WTC11 (cell line): ENCODE data around the gene ADCY2. TPM values are rescaled to one million over a fixed set of nuclear protein-coding genes. Genes with fewer than 3 reads are reported as not detected.

Experiments used
- ATAC-seq: fragments of 200-7000 bp; cut with Tn5 transposase; 2 replicates; pipeline ENCODE4 v1.10.0; 2021; ENCODE audit warnings: mild to moderate bottlenecking, moderate library complexity
- CTCF ChIA-PET: fragments of 300-600 bp; sonication (Branson Sonifier 250); formaldehyde crosslinking; loops from one replicate; lab custom pipeline; 2021; ENCODE audit warnings: antibody characterized with exemption; lab: Charles Lee
- POLR2A ChIA-PET: fragments of 350-600 bp; sonication (Branson Sonifier 250); formaldehyde crosslinking; loops from one replicate; lab custom pipeline; 2021; ENCODE audit warnings: antibody characterized with exemption; lab: Charles Lee
- DNase-seq: peaks from one replicate; pipeline ENCODE4 v3.0.0; 2021; ENCODE audit warnings: low spot score
- H3K27ac Mint-ChIP-seq: 2 replicates; pipeline ENCODE4 v1.8.0; 2021; ENCODE audit warnings: mixed read lengths
- H3K27me3 Mint-ChIP-seq: 2 replicates; pipeline ENCODE4 v1.8.0; 2021; ENCODE audit warnings: low read depth, mild to moderate bottlenecking, moderate library complexity, mixed read lengths
- H3K36me3 Mint-ChIP-seq: 2 replicates; pipeline ENCODE4 v1.8.0; 2021; ENCODE audit warnings: mixed read lengths
- H3K4me1 Mint-ChIP-seq: 2 replicates; pipeline ENCODE4 v1.8.0; 2022; ENCODE audit warnings: mixed read lengths
- H3K4me3 Mint-ChIP-seq: 2 replicates; pipeline ENCODE4 v1.8.0; 2021; ENCODE audit warnings: mild to moderate bottlenecking, moderate library complexity, mixed read lengths
- H3K9me3 Mint-ChIP-seq: 2 replicates; pipeline ENCODE4 v1.8.0; 2021; ENCODE audit warnings: mixed read lengths
- ATF1 ChIP-seq: sonication (generic); formaldehyde crosslinking; IDR thresholded peaks from 2 replicates; pipeline ENCODE4 v1.8.1; 2023; ENCODE audit warnings: mild to moderate bottlenecking, moderate library complexity, missing genetic modification reagents
- CREB1 ChIP-seq: sonication (generic); formaldehyde crosslinking; IDR thresholded peaks from 2 replicates; pipeline ENCODE4 v1.8.0; 2023; ENCODE audit warnings: mild to moderate bottlenecking, missing genetic modification reagents
- ETV6 ChIP-seq: sonication (generic); formaldehyde crosslinking; IDR thresholded peaks from 2 replicates; pipeline ENCODE4 v1.8.1; 2022; ENCODE audit warnings: mild to moderate bottlenecking, missing genetic modification reagents
- PRRX2 ChIP-seq: fragments of 250-450 bp; sonication (Bioruptor Pico); IDR thresholded peaks from 2 replicates; pipeline ENCODE4 v1.8.0; 2021; ENCODE audit warnings: mild to moderate bottlenecking
- RELA ChIP-seq: sonication (generic); formaldehyde crosslinking; IDR thresholded peaks from 2 replicates; pipeline ENCODE4 v1.8.1; 2022; ENCODE audit warnings: missing genetic modification reagents, mild to moderate bottlenecking, borderline replicate concordance
- SOX15 ChIP-seq: fragments of 250-450 bp; sonication (Bioruptor Pico); IDR thresholded peaks from 2 replicates; pipeline ENCODE4 v1.9.0; 2021; ENCODE audit warnings: mild to moderate bottlenecking
- TEAD4 ChIP-seq: sonication (generic); formaldehyde crosslinking; IDR thresholded peaks from 2 replicates; pipeline ENCODE4 v1.8.0; 2022; ENCODE audit warnings: mild to moderate bottlenecking, missing genetic modification reagents
- TP53 ChIP-seq: sonication (generic); formaldehyde crosslinking; IDR thresholded peaks from 2 replicates; pipeline ENCODE4 v1.8.1; 2023; ENCODE audit warnings: mild to moderate bottlenecking, missing genetic modification reagents
- total RNA-seq: library from RNA; stranded (reverse); gene quantifications from 3 replicates; pipeline ENCODE4 v1.2.3, GENCODE V29; 2021
- TF ChIP-seq, protein P1 (sequence below): sonication (generic); formaldehyde crosslinking; IDR thresholded peaks from 2 replicates; pipeline ENCODE4 v1.8.1; 2023; ENCODE audit warnings: mild to moderate bottlenecking, moderate library complexity, missing genetic modification reagents
- TF ChIP-seq, protein P2 (sequence below): fragments of 250-450 bp; sonication (Bioruptor Pico); conservative IDR thresholded peaks from 2 replicates; pipeline ENCODE4 v1.9.0; 2021; ENCODE audit warnings: mild to moderate bottlenecking
- TF ChIP-seq, protein P3 (sequence below): sonication (generic); formaldehyde crosslinking; IDR thresholded peaks from 2 replicates; pipeline ENCODE4 v1.8.1; 2022; ENCODE audit warnings: missing genetic modification reagents, borderline replicate concordance
- TF ChIP-seq, protein P4 (sequence below): sonication (generic); formaldehyde crosslinking; IDR thresholded peaks from 2 replicates; pipeline ENCODE4 v1.8.0; 2022; ENCODE audit warnings: mild to moderate bottlenecking, missing genetic modification reagents
- TF ChIP-seq, protein P5 (sequence below): fragments of 250-450 bp; sonication (Bioruptor Pico); IDR thresholded peaks from 2 replicates; pipeline ENCODE4 v1.9.0; 2021; ENCODE audit warnings: mild to moderate bottlenecking, borderline replicate concordance
- TF ChIP-seq, protein P6 (sequence below): sonication (generic); formaldehyde crosslinking; IDR thresholded peaks from 2 replicates; pipeline ENCODE4 v1.8.1; 2022; ENCODE audit warnings: low read depth, missing genetic modification reagents, borderline replicate concordance
- TF ChIP-seq, protein P7 (sequence below): fragments of 200-600 bp; IDR thresholded peaks from 2 replicates; pipeline ENCODE4 v1.8.0; 2022; ENCODE audit warnings: antibody characterized with exemption

Gene ADCY2
- total RNA-seq, 1 experiment from 2014 or later: 142 TPM

DNA sequence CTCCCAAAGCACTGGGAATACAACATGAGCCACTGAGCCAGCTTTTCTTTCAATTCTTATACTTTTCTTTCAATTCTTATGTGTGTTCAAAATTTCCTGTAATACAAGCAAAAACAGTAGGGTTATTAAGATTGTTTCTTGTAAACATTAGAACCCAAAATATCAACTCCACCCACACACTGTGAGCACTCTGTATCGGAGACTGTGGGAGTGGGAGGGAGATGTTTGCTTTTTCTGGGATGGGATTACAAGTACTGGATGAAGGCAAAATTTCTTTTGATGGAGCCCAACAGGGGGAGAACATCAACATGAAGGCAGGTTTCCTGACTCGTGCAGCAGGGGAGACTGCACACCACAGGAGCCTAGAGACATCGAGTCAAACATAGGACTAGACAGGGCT is 459.7 kb downstream of the ADCY2 start:
- ChIA-PET POLR2A (no interaction called here), CTCF (interaction anchor here (0.7 to 3.9 kb wide), 12 partner anchors 13 to 1085 kb away, joined by 3 to 32 read pairs (median 4); partner anchors contain the start of genes FASTKD3 and MTRR)
- no peak for ATAC-seq

DNA sequence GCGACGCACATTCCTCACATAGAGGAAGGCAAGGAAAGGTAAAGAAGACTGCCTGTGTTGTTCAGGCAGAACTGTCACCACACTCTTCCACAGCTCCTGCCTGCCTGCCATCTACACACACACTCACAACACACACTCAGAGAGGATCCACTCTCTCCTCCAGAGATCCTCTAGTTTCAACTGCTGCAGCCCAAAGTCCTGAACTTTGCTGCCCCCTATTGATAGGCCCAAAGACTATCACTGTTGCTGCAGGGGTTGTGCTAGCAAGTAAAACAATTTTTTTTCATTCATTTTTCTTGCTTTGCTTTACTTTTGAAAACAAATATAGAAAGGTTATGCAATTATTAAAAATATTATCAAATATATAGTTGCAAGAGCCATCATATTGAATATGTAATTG is 460.9 kb downstream of the ADCY2 start:
- DNase-seq: peak; percentile 56
- peak; percentile 94 for ATAC-seq
- POLR2A ChIA-PET: interaction anchor here (0.5 kb wide), 1 partner anchor 777 kb away, joined by 3 read pairs; no protein-coding TSS in a partner anchor

More for the DNA sequence above, 459.7 kb downstream of the ADCY2 start:
- H3K27ac Mint-ChIP-seq: no peak overlapping the region
- TF ChIP-seq, protein P1, sequence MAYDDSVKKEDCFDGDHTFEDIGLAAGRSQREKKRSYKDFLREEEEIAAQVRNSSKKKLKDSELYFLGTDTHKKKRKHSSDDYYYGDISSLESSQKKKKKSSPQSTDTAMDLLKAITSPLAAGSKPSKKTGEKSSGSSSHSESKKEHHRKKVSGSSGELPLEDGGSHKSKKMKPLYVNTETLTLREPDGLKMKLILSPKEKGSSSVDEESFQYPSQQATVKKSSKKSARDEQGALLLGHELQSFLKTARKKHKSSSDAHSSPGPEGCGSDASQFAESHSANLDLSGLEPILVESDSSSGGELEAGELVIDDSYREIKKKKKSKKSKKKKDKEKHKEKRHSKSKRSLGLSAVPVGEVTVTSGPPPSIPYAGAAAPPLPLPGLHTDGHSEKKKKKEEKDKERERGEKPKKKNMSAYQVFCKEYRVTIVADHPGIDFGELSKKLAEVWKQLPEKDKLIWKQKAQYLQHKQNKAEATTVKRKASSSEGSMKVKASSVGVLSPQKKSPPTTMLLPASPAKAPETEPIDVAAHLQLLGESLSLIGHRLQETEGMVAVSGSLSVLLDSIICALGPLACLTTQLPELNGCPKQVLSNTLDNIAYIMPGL (CRISPR knock-in tag): no peak
- no peak for TF ChIP-seq ATF1 (CRISPR knock-in tag)
- TF ChIP-seq ETV6 (CRISPR knock-in tag): no peak
- TF ChIP-seq SOX15 (CRISPR knock-in tag): no peak
- TF ChIP-seq, protein P2, sequence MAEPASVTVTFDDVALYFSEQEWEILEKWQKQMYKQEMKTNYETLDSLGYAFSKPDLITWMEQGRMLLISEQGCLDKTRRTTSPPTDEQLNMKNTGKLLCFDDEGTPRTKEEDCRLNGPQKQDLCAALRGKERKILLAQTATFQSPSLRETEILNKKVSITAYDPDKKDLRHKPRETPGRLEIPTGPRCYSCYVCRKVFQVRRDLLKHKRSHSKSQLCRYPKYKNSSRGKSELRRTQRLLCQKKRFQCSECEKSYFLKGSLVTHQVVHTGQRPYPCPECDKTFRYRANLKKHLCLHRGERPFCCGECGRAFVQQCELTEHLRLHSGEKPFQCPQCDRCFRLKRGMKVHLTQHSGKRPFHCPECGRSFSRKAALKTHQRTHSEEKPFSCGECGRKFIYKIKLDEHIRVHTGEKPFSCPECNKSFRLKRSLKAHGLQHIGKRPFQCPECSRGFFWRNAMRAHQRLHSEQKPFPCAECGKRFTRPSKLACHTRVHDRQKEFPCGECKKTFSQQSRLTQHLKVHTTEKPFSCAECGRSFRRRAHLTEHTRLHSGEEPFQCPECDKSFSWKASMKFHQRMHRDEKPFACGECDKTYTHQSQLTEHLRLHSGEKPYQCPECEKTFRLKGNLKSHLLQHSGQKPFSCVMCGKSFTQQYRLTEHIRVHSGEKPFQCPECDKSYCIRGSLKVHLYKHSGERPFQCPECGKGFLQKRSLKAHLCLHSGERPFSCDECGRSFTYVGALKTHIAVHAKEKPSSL (CRISPR knock-in tag): no peak
- TF ChIP-seq TEAD4 (CRISPR knock-in tag): no peak
- no peak for DNase-seq
- no peak overlapping the region for H3K4me3 Mint-ChIP-seq
- H3K9me3 Mint-ChIP-seq: peaks cover 13% of the 10 kb centered on the region
- peaks cover 24% of the 10 kb centered on the region for H3K27me3 Mint-ChIP-seq
- H3K36me3 Mint-ChIP-seq: peaks cover 9% of the 10 kb centered on the region
- peaks cover 5% of the 10 kb centered on the region for H3K4me1 Mint-ChIP-seq

DNA sequence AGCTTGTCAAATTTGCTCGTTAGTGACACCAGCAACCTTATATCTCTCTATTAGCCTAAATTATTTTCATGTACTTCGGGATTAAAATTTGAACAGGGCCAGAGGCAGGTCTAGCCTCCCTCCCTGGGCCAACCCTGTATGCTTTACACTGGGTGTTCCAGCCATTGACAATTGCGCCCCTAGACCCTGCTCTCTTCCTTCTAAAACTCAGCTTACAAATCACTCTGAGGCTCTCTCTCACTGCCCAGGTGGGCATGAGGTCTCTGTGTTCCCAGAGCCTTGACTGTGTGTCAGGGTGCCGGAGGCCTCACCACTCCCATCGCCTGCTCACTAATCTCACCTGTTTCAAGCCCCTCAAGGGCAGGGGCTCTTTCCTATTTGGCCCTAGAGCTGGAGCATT is 461.4 kb downstream of the ADCY2 start:
- Mint-ChIP-seq H3K4me1 (peaks cover 2% of the 10 kb centered on the region; the same call in 1 of the 2 replicates), H3K27me3 (peaks cover 10% of the 10 kb centered on the region), H3K27ac (no peak overlapping the region), H3K36me3 (peaks cover 15% of the 10 kb centered on the region), H3K9me3 (peaks cover 13% of the 10 kb centered on the region), H3K4me3 (no peak overlapping the region)
- ATAC-seq: peak; percentile 45
- ChIA-PET CTCF (interaction anchor here (0.7 to 3.9 kb wide), 9 partner anchors 10 to 1037 kb away, joined by 3 to 32 read pairs (median 5); partner anchors contain the start of genes FASTKD3 and MTRR), POLR2A (no interaction called here)
- no peak for DNase-seq
- TF ChIP-seq, protein P3, sequence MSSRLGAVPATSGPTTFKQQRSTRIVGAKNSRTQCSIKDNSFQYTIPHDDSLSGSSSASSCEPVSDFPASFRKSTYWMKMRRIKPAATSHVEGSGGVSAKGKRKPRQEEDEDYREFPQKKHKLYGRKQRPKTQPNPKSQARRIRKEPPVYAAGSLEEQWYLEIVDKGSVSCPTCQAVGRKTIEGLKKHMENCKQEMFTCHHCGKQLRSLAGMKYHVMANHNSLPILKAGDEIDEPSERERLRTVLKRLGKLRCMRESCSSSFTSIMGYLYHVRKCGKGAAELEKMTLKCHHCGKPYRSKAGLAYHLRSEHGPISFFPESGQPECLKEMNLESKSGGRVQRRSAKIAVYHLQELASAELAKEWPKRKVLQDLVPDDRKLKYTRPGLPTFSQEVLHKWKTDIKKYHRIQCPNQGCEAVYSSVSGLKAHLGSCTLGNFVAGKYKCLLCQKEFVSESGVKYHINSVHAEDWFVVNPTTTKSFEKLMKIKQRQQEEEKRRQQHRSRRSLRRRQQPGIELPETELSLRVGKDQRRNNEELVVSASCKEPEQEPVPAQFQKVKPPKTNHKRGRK: no peak
- TF ChIP-seq, protein P4, sequence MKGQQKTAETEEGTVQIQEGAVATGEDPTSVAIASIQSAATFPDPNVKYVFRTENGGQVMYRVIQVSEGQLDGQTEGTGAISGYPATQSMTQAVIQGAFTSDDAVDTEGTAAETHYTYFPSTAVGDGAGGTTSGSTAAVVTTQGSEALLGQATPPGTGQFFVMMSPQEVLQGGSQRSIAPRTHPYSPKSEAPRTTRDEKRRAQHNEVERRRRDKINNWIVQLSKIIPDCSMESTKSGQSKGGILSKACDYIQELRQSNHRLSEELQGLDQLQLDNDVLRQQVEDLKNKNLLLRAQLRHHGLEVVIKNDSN (CRISPR knock-in tag): no peak
- no peak for TF ChIP-seq ETV6 (CRISPR knock-in tag)
- no peak for TF ChIP-seq TP53 (CRISPR knock-in tag)
- TF ChIP-seq, protein P5, sequence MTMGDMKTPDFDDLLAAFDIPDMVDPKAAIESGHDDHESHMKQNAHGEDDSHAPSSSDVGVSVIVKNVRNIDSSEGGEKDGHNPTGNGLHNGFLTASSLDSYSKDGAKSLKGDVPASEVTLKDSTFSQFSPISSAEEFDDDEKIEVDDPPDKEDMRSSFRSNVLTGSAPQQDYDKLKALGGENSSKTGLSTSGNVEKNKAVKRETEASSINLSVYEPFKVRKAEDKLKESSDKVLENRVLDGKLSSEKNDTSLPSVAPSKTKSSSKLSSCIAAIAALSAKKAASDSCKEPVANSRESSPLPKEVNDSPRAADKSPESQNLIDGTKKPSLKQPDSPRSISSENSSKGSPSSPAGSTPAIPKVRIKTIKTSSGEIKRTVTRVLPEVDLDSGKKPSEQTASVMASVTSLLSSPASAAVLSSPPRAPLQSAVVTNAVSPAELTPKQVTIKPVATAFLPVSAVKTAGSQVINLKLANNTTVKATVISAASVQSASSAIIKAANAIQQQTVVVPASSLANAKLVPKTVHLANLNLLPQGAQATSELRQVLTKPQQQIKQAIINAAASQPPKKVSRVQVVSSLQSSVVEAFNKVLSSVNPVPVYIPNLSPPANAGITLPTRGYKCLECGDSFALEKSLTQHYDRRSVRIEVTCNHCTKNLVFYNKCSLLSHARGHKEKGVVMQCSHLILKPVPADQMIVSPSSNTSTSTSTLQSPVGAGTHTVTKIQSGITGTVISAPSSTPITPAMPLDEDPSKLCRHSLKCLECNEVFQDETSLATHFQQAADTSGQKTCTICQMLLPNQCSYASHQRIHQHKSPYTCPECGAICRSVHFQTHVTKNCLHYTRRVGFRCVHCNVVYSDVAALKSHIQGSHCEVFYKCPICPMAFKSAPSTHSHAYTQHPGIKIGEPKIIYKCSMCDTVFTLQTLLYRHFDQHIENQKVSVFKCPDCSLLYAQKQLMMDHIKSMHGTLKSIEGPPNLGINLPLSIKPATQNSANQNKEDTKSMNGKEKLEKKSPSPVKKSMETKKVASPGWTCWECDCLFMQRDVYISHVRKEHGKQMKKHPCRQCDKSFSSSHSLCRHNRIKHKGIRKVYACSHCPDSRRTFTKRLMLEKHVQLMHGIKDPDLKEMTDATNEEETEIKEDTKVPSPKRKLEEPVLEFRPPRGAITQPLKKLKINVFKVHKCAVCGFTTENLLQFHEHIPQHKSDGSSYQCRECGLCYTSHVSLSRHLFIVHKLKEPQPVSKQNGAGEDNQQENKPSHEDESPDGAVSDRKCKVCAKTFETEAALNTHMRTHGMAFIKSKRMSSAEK: no peak
- no peak for TF ChIP-seq CREB1 (CRISPR knock-in tag)
- no peak for TF ChIP-seq RELA (CRISPR knock-in tag)
- TF ChIP-seq ATF1 (CRISPR knock-in tag): no peak
- TF ChIP-seq, protein P6, sequence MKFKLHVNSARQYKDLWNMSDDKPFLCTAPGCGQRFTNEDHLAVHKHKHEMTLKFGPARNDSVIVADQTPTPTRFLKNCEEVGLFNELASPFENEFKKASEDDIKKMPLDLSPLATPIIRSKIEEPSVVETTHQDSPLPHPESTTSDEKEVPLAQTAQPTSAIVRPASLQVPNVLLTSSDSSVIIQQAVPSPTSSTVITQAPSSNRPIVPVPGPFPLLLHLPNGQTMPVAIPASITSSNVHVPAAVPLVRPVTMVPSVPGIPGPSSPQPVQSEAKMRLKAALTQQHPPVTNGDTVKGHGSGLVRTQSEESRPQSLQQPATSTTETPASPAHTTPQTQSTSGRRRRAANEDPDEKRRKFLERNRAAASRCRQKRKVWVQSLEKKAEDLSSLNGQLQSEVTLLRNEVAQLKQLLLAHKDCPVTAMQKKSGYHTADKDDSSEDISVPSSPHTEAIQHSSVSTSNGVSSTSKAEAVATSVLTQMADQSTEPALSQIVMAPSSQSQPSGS (CRISPR knock-in tag): no peak

More for the DNA sequence above, 460.9 kb downstream of the ADCY2 start:
- TF ChIP-seq, protein P7, sequence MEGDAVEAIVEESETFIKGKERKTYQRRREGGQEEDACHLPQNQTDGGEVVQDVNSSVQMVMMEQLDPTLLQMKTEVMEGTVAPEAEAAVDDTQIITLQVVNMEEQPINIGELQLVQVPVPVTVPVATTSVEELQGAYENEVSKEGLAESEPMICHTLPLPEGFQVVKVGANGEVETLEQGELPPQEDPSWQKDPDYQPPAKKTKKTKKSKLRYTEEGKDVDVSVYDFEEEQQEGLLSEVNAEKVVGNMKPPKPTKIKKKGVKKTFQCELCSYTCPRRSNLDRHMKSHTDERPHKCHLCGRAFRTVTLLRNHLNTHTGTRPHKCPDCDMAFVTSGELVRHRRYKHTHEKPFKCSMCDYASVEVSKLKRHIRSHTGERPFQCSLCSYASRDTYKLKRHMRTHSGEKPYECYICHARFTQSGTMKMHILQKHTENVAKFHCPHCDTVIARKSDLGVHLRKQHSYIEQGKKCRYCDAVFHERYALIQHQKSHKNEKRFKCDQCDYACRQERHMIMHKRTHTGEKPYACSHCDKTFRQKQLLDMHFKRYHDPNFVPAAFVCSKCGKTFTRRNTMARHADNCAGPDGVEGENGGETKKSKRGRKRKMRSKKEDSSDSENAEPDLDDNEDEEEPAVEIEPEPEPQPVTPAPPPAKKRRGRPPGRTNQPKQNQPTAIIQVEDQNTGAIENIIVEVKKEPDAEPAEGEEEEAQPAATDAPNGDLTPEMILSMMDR: peak; percentile 66
- no peak for TF ChIP-seq PRRX2 (CRISPR knock-in tag)
- TF ChIP-seq, all 79 proteins: peak for 1
- Mint-ChIP-seq H3K27ac (no peak overlapping the region), H3K27me3 (peaks cover 16% of the 10 kb centered on the region), H3K36me3 (peaks cover 14% of the 10 kb centered on the region), H3K9me3 (peaks cover 13% of the 10 kb centered on the region), H3K4me3 (no peak overlapping the region), H3K4me1 (peaks cover 2% of the 10 kb centered on the region; the same call in 1 of the 2 replicates)
- CTCF ChIA-PET: interaction anchor here (0.6 to 3.9 kb wide), 15 partner anchors 11 to 1087 kb away, joined by 3 to 32 read pairs (median 4); partner anchors contain the start of genes FASTKD3 and MTRR
